Measurements from ENCODE around the gene HSD3B1. TPM values are rescaled to one million over a fixed set of nuclear protein-coding genes. Genes with fewer than 3 reads are reported as not detected.

The HSD3B1 gene
- total RNA-seq = not detected
- long read RNA-seq, partial matches to known transcripts = 0 of 1 reads
- long read RNA-seq, other reads (novel, unspliced or antisense) = 0 of 1 reads

GRCh38 chr1:119506941-119507340 is at the start of gene HSD3B1:
HSD3B1 (plus strand) TSS chr1:119507210; CDS start chr1:119507477, 267 bp downstream.
- DNase-seq (ENCODE audit: low spot score) = no peak

- DNase-seq (ENCODE audit: low spot score) = no peak
Measured at GRCh38 chr1:119462964-119463363, 44.0 kb upstream of the HSD3B1 start.

GRCh38 chr1:119463569-119463968 is 43.4 kb upstream of the HSD3B1 start:
- no peak for DNase-seq (ENCODE audit: low spot score)

- no peak for DNase-seq (ENCODE audit: low spot score)
Measured at GRCh38 chr1:119466445-119466844, 40.6 kb upstream of the HSD3B1 start.

GRCh38 chr1:119467219-119467618 is 39.8 kb upstream of the HSD3B1 start:
- DNase-seq (ENCODE audit: low spot score) = no peak

- DNase-seq (ENCODE audit: low spot score) = no peak
Measured at GRCh38 chr1:119467857-119468668, 38.9 kb upstream of the HSD3B1 start.

GRCh38 chr1:119469741-119470140 is 37.3 kb upstream of the HSD3B1 start:
- DNase-seq (ENCODE audit: low spot score) = no peak

GRCh38 chr1:119470377-119470776 is 36.6 kb upstream of the HSD3B1 start:
- DNase-seq (ENCODE audit: low spot score) = no peak

GRCh38 chr1:119470958-119471357 is 36.1 kb upstream of the HSD3B1 start:
- DNase-seq (ENCODE audit: low spot score) = no peak

- DNase-seq (ENCODE audit: low spot score) = no peak
Measured at GRCh38 chr1:119471566-119471965, 35.4 kb upstream of the HSD3B1 start.

GRCh38 chr1:119472080-119472818 is 34.8 kb upstream of the HSD3B1 start:
- no peak for DNase-seq (ENCODE audit: low spot score)

GRCh38 chr1:119472819-119473175 is 34.2 kb upstream of the HSD3B1 start:
- DNase-seq (ENCODE audit: low spot score) = no peak

GRCh38 chr1:119475866-119476439 is 31.1 kb upstream of the HSD3B1 start:
- no peak for DNase-seq (ENCODE audit: low spot score)

GRCh38 chr1:119477710-119478109 is 29.3 kb upstream of the HSD3B1 start:
- DNase-seq (ENCODE audit: low spot score) = no peak

GRCh38 chr1:119480175-119480574 is 26.8 kb upstream of the HSD3B1 start:
- DNase-seq (ENCODE audit: low spot score) = no peak

- no peak for DNase-seq (ENCODE audit: low spot score)
Measured at GRCh38 chr1:119481951-119482350, 25.1 kb upstream of the HSD3B1 start.

- no peak for DNase-seq (ENCODE audit: low spot score)
Measured at GRCh38 chr1:119482517-119483425, 24.2 kb upstream of the HSD3B1 start.

- no peak for DNase-seq (ENCODE audit: low spot score)
Measured at GRCh38 chr1:119483441-119484200, 23.4 kb upstream of the HSD3B1 start.

GRCh38 chr1:119485201-119485600 is 21.8 kb upstream of the HSD3B1 start:
- no peak for DNase-seq (ENCODE audit: low spot score)

GRCh38 chr1:119488216-119488615 is 18.8 kb upstream of the HSD3B1 start:
- no peak for DNase-seq (ENCODE audit: low spot score)

Measured in mesenteric fat pad (tissue), 1 donor.